Pulmonary artery endothelial cell (primary cell): ENCODE data around the gene RFPL4A. TPM values are rescaled to one million over a fixed set of nuclear protein-coding genes. Genes with fewer than 3 reads are reported as not detected.
"Not testable (repeated sequence)": the region's sequence is repeated elsewhere in the genome, so short reads cannot be mapped to it uniquely, and the experiment has no call there.

Experiments
- DNase-seq: peaks from one replicate; pipeline ENCODE4 v3.0.0-alpha.2; 2011; ENCODE audit warnings: low read depth, low spot score
- total RNA-seq: library from RNA; depleted of rRNA; stranded (reverse); fragments of >200 nt; gene quantifications from 2 replicates; pipeline ENCODE4 v1.2.3, GENCODE V29; 2014

Gene RFPL4A
- 0.11 and 0.13 TPM in 2 replicates for total RNA-seq

DNA sequence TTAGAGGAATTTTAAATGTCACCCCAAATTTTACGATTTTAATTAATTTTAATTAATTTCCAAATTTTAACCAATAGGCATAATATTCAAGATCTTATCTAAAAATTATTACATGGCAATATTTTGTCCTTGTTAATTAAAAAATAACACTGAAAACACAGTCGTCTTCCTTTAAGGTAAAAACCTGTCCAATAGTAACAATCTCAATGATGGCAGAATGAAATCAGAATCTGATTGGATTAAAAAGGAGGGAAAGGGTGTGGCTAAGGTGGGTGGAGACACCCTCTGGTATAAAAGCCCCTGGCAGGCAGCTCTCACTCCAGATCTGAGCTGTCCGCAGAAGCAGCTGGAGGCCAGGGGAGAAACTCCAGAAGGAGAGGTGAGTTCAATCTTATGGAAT, at the start of gene RFPL4A:
Gene RFPL4A (plus strand): TSS at position 301 of the 400 bp plus-strand sequence. CDS start 2,704 bp downstream, outside the sequence.
- DNase-seq = not testable (repeated sequence)

DNA sequence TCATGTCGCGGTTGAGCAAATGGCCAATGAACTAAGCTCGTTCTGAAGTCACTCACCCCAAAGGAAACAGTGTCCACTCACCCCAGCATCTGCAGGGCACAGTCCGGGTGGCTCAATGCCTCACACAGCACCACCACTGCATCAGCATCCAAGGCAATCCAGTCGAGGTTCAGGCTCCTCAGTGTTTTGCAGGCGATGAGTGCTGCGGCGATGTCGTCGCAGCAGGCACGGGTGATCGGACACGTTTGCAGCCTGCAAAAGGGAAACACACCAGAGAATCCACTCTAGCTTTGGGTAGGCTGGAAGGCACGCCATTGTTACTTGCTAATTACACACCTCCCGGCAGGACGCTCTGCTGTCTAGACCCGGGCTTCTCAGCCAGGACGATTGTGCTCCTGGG, 47.2 kb upstream of the RFPL4A start:
- DNase-seq = no peak

DNA sequence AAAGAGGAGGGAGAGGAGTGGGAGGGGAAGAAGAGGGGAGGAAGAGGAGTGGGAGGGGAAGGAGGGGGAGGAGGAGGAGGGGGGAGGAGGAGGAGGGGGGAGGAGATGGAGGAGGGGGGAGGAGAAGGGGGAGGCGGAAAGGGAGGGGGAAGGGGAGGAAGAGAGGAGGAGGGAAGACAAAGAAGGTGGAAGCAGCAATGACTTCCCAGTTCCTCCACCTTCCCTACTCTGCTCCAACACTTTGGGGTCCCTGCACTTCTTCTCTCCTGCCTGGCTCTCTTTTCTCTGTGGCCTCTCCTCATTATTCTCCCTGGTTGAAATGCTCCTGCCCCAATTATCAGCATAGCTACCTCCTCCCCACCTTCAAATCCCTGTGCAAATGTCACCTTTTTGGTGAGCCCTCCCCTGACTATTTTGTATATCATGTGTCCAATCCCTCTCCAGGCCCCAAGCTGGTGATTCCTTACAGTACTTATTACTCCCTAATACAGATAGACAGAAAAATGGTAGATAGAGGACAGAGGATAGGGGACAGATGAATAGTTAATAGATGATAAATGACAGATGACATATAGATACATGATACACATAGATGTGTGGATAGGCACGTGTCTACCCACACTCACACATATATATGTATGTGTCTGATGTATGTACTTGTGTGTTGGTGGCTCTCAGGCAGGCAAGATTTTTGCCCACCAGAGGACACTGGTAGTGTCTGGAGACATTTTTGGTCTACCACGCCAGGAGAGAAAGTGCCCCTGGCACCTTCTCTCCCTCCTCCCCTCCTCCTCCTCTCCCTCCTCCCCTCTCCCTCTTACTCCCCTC, 45.9 kb upstream of the RFPL4A start:
- DNase-seq = no peak

DNA sequence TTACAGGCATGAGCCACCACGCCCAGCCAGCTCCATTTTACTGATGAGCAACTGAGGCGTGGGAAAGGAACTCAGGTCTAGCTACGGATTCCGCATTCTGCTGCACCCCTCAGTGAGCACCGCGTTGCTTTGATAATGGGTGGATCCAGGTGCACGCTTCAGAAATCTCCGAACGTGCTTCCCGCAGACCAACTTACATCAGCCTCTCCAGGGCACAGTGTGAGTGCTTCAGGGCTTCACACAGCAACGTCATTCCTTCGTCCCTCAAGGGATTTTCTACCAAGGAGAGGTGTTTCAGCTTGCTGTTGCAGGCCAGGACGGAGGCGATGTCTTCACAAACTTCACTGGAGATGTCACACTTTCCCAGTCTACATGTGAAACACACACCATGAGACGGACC, 42.4 kb upstream of the RFPL4A start:
- no peak for DNase-seq

DNA sequence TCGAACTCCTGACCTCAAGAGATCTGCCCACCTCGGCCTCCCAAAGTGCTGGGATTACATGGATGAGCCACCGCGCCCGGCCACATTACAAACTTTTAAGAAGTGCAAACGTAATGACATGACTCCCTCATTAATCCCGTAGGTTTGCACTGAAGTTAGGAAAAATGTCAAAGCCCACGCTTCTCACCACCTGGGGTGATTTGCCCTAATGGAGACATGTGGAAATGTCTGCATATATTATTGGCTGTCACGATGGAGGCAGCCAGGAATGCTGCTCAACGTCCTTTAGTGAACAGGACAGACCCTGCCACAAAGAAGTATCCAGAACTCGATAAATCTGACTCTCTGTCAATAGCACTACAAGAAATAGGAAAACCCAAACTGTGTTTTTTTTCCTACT, 41.6 kb upstream of the RFPL4A start:
- DNase-seq = no peak

DNA sequence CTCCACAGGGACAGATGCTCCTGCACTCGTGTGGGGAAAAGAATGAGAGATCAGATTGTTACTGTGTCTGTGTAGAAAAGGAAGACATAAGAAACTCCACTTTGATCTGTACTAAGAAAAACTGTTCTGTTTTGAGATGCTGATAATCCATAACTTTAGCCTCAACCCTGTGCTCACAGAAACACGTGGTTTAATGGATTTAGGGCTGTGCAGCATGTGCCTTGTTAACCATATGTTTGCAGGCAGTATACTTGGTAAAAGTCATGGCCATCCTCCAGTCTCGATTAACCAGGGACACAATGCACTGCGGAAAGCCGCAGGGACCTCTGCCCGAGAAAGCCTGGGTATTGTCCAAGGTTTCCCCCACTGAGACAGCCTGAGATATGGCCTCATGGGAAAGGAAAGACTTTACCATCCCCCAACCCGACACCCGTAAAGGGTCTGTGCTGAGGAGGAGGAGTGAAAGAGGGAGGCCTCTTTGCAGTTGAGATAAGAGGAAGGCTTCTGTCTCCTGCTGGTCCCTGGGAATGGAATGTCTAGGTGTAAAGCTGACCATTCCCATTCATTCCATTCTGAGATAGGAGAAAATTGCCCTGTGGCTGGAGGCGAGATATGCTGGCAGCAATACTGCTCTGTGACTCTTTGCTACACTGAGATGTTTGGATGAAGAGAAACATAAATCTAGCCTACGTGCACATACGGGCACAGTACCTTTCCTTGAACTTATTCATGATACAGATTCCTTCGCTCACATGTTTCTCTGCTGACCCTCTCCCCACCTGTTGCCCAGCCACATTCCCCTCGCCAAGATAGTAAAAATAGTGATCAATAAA, 40.8 kb upstream of the RFPL4A start:
- DNase-seq = not testable (repeated sequence)

DNA sequence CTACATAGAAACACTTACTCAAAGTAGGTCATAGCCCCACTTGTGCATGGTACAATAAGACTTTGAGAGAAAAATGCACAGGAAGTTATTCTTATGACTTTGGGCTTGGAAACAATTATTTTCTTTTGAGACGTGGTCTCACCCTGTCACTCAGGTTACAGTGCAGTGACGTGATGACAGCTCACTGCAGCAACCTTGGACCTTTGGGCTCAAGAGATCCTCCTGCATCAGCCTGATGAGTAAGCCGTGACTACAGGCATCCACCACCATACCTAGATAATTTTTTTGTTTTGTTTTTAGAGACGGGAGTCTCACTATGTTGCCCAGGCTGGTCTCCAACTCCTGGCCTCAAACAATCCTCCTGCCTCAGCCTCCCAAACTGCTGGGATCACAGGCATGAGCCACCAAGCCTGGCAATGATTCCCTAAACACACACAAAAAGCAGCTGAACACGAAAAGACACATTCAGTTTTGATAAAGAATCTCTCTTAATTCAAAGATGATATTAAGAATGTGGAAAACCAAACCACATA, 38.6 kb upstream of the RFPL4A start:
- no peak for DNase-seq

DNA sequence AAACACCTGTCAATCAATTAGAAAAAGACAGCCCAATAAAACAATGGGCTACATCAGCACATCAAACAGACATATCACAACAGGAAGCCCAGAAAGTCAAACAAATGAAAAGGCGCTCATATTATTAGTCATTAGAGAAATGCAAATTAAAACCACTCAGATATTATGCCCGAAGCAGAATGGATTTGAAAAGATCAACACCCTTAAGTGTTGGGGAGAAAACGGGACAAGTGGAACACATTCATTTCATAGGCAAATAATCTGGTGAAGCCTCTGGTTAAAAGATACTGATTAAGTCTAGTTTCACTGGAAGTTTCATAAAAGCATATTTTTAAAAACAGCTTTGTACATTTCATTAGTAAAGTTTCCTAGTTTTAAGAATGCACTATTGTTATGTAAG, 38.1 kb upstream of the RFPL4A start:
- DNase-seq = no peak

DNA sequence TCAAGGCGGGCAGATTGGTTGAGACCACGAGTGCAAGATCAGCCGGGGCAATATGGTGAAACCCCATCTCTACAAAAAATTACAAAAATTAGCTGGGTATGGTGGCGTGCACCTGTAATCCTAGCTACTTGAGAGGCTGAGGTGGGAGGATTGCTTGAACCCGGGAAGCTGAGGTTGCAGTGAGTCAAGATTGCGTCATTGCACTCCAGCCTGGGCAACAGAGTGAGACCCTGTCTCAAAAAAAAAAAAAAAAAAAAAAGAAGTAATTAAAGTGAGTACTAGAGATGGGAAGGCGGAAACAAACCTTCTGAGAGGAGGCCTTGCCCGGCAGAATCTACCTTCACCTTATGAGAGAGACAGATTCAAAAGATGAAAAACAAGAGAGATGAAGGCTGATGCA, 35.4 kb upstream of the RFPL4A start:
- no peak for DNase-seq

DNA sequence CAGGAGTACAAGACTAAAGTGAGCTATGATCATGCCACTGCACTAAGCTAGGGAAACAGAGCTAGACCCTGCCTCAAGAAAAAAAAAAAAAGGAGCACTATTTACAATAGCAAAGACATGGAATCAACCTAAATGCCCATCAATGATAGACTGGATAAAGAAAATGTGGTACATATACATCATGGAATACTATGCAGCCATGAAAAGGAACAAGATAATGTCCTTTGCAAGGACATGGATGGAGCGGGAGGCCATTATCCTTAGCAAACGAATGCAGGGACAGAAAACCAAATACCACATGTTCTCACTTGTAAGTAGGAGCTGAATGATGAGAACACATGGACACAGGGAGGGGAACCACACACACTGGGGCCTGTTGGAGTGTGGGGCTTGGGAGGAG, 28.5 kb upstream of the RFPL4A start:
- DNase-seq = not testable (repeated sequence)

DNA sequence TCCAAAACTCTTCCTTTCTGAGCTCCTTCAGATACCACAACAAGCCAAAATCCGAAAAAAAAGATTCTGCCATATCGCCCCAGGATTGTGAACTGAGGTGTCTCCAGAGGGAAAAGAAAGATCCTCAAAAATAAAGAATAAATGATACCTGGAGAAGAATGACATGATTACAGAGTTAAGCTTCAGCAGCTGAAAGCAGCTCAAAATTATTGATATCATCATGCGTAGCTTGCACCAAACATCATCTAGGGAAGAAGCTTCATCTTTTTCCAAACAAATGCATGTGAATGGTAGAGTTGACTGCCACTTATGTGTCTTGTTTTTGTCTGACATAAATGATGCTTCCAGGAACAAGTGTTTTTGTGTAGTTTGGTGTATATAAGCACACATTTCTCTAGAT, 20.6 kb upstream of the RFPL4A start, which contains the start of gene NLRP9:
Gene NLRP9 (minus strand): TSS at position 101 of the 400 bp plus-strand sequence. CDS start 28 bp downstream, at position 73.
- DNase-seq = no peak

DNA sequence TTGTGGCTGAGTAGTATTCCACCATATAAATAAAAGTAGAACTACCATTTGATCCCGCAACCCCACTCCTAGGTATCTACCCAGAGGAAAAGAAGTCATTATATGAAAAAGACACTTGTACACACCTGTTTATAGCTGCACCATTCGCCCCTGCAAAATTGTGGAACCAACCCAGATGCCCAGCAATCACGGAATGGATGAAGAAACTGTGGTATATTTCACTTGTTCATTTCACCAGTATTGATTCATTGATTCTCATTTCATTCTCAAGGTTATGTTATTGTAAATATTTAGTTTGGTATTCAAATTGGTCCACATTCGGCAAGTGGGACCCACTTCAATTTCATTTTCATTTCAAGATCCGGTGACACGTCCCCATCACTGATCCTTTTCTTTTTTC, 8.2 kb upstream of the RFPL4A start:
- DNase-seq = no peak

DNA sequence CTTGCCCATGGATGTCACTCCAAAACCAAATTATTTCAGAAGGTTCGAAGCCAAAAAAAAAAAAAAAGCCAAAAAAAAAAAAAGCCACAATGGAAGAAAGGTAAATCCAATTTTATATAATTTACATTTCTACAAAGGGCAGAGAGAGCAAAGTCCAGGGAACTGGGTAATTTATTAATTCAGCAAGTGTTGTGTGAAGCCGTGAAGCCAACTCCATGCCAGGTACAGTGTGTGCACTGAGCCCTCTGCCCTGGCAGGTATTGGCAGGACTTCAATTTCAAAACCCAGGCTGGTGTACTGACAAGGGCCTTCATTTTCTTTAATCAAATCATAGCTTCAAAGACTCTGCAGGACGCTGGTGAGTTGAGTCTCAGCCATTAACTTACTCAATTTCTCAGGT, 5.5 kb upstream of the RFPL4A start:
- DNase-seq = no peak

DNA sequence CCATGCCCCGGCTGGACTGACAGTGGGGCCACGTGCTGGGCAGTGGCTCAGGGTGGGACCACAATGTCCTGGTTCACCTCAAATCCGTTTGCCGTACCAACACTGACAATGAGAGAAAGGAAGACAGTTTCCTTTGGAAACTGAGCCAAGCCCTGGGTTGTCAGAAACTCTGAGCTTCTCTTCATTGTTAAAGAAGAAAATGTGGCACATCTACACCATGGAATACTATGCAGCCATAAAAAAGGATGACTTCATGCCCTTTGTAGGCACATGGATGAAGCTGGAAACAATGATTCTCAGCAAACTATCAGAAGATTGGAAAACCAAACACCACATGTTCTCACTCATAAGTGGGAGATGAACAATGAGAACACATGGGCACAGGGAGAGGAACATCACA, 2.1 kb upstream of the RFPL4A start:
- DNase-seq = not testable (repeated sequence)

DNA sequence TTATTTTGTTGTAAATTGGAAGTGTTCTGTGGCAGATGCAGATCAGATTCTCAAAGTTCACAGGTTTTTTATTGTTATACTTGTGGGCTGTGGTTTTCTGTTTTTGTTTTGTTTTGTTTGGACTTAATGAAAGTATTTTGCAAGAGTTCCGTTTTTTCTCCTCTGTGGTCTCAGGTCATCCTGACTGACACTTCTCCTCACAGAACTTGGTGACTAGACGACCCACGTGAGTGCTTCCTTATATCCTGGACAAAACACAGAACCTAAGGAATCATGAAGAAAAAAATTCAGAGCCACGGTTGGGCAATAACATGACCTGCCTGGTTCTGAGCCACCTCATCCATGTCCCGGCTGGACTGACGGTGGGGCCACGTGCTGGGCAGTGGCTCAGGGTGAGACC, 7.6 kb downstream of the RFPL4A start:
- no peak for DNase-seq

DNA sequence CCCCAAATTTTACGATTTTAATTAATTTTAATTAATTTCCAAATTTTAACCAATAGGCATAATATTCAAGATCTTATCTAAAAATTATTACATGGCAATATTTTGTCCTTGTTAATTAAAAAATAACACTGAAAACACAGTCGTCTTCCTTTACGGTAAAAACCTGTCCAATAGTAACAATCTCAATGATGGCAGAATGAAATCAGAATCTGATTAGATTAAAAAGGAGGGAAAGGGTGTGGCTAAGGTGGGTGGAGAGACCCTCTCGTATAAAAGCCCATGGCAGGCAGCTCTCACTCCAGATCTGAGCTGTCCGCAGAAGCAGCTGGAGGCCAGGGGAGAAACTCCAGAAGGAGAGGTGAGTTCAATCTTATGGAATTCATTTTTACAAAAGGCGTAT, 9.9 kb downstream of the RFPL4A start, which contains the start of gene RFPL4AL1:
Gene RFPL4AL1 (plus strand): TSS at position 301 of the 400 bp plus-strand sequence. CDS start 2,687 bp downstream, outside the sequence.
- DNase-seq = not testable (repeated sequence)

DNA sequence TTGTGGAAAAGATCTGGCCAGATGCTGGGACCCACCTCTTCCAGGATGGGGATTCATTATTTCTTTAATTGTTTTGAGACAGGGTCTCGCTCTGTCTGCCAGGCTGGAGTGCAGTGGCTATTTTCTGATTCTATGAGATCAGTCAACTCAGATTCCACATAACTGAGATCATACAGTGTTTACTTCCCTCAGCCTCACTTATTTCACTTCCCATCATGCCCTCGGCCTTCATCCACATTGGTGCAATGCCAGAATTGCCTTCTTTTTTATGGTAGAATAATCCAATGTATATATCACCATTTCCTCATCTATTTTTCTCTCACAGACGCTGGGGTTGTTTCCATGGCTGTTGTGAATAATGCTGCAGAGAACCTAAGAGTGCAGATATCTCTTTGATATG, 10.7 kb downstream of the RFPL4A start:
- not testable (repeated sequence) for DNase-seq

DNA sequence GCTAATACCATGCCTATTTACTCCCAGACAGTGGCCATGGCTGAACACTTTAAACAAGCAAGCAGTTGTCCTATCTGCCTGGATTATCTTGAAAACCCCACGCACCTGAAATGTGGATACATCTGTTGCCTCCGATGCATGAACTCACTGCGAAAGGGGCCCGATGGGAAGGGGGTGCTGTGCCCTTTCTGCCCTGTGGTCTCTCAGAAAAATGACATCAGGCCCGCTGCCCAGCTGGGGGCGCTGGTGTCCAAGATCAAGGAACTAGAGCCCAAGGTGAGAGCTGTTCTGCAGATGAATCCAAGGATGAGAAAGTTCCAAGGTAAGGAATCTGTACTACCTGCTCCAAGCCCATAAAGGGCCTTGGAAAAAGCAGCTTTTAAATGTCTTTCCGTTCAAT, 18.6 kb downstream of the RFPL4A start:
- no peak for DNase-seq

DNA sequence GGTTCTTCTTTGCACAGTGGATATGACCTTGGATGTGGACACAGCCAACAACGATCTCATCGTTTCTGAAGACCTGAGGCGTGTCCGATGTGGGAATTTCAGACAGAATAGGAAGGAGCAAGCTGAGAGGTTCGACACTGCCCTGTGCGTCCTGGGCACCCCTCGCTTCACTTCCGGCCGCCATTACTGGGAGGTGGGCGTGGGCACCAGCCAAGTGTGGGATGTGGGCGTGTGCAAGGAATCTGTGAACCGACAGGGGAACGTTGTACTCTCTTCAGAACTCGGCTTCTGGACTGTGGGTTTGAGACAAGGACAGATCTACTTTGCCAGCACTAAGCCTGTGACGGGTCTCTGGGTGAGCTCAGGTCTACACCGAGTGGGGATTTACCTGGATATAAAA, 19.4 kb downstream of the RFPL4A start:
- no peak for DNase-seq

DNA sequence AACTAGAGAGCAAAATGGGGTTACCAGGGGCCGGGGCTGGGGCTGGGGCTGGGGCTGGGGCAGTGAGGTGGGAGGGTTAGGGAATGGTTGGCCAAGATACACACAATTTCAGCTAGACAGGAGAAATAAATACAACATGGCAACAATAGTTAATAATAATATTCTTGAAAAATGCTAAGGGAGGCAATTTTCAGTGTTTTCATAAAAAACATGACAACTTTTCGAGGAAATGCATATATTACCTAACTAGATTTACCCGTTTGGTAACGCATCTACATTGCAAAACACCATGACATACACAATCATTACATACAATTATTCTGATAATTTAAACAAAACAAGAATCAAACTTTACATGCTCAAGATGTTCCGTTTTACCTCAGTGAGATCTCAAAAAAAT, 22.2 kb downstream of the RFPL4A start:
- no peak for DNase-seq

DNA sequence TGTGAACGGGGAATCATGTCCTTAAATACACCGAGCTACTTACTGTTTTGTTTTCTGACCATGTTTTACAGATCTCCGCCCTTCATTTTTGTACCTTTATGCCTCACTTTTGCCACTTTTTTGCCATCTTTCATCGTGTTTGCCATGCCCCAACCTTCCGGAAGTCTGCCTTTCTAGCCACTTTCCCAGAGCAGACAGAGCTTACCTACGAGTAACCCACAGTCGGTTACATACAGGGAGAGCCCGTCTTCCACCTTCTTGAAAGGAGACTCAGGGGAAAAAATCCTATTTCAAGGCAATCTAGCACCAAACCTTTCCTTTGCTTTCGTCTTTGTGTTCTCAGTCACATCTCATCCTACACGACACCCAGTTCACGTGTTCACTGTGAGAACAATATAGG, 36.1 kb downstream of the RFPL4A start:
- DNase-seq = no peak

DNA sequence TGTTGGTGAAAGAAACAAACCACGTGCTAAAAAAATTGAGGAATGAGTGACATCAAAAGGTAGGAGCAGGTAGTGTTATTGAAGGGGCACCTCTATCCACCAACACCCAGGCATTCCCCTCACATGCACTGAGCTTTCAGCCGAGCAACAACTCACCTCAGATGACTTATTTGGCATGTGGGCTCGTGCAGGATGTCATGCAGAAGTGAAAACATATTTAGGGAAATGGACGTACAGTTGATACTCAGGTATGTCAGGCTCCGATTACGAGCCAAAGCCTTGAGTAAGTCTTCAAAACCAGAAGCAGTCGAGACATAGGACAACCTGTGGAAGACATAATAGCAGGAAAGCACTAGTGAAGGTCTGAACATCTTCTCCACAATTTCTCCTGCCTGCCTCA, 42.5 kb downstream of the RFPL4A start:
- no peak for DNase-seq
